ENCODE measurements around the gene PIEZO1. TPM values are rescaled to one million over a fixed set of nuclear protein-coding genes. Genes with fewer than 3 reads are reported as not detected.

The PIEZO1 gene
- polyA plus RNA-seq, 4 donors: 25.6 to 55.5 (median 32.9) TPM

DNA sequence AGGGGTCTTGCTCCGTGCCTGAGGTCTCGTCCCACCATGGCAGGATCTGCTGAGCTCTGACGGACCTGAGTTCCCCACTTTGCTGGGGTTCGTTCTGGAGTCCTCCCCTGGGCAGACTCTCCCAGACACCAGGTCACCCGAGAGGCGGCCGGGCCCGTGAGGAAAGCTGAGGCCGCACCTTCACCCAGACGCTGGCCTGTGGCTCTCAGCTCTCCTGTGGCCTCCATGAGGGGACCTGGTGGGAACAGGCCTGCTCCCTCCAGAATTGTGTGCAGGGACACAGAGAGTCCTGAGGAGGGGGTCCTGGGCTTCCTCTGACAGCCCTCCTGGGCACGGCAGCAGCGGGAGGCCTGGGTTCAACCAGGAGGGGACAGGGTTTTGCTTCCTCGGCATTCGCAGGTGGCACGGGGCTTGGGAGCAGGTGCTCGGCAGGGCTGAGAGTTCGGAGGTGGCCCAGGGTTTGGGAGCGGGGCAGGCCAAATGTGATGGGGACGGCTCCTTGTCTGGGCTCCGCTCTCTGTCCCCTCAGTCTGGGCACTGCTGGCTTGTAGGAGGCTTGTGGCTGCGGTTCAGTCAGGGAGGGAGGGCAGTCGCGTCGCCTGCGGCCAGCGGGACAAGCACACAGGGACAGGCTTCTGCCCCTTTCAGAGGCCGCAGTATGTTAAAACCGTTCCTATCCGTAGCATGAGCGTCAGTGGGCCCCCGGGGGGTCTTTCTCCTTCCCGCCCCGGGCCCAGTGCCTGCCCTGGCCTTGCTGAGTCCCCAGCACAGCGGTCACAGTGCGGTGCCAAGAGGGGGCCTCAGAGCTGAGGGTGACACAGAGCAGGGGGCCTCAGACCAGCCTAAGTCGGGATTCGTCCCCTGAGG, 90.6 kb downstream of the PIEZO1 start:
- no peak for DNase-seq (ENCODE audit: low read depth in 4 of 4, low spot score in 3 of 4)

DNA sequence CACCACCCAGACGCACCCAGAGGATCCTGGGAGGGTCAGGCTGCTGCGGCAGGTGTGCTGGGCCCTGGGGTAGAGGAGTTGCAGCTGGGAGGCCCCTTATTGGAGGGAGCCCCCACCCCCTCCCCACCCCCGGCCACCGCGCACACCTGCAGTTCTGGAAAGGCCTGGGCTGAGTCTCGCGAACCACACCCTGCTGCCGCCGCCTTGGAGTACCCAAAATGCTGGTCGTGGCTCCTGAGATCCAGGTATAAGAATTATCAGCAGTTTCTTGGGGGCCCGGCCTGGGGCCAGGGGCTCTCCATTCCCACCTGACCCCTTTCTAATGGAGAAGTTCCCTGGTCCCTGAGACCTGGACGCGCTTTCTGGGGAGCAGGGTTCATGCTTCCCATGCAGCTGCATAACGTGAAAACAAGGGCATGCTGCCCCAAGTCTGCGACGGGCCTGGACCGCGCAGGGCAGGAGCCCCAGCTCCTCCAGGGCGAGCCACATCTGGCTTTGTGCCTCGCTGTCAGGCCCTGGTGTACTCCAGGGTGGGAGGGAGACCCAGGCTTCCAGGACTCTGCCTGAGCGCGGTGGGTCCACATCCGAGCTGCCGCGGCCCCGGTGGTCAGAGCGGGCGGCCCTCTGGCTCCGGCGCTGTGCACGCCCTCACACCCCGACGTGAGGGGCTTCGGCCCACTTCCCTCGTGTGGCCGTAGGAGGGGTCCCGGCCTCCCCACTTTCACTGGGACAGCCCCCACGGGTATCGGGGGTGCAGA, 91.4 kb downstream of the PIEZO1 start:
- no peak for DNase-seq (ENCODE audit: low read depth in 4 of 4, low spot score in 3 of 4)

- DNase-seq (ENCODE audit: low read depth in 4 of 4, low spot score in 3 of 4): no peak
These were observed 92.2 kb downstream of the PIEZO1 start for GRCh38 chr16:88692861-88693260.

- DNase-seq (ENCODE audit: low read depth in 4 of 4, low spot score in 3 of 4): no peak
These were observed 93.0 kb downstream of the PIEZO1 start for GRCh38 chr16:88691924-88692560.

- no peak for DNase-seq (ENCODE audit: low read depth in 4 of 4, low spot score in 3 of 4)
These were observed 93.7 kb downstream of the PIEZO1 start for GRCh38 chr16:88691129-88691813.

GRCh38 chr16:88690341-88691128, 94.5 kb downstream of the PIEZO1 start:
- DNase-seq (ENCODE audit: low read depth in 4 of 4, low spot score in 3 of 4): no peak

- DNase-seq (ENCODE audit: low read depth in 4 of 4, low spot score in 3 of 4): no peak
These were observed 96.8 kb downstream of the PIEZO1 start for GRCh38 chr16:88688013-88688778.

GRCh38 chr16:88687676-88688012, 97.4 kb downstream of the PIEZO1 start:
- DNase-seq (ENCODE audit: low read depth in 4 of 4, low spot score in 3 of 4): no peak

- no peak for DNase-seq (ENCODE audit: low read depth in 4 of 4, low spot score in 3 of 4)
These were observed 97.8 kb downstream of the PIEZO1 start for GRCh38 chr16:88687254-88687576.

- DNase-seq (ENCODE audit: low read depth in 4 of 4, low spot score in 3 of 4): peak in 2 of 4 donors; percentile 47 to 55
These were observed 98.4 kb downstream of the PIEZO1 start, which contains the start of gene SNAI3 for GRCh38 chr16:88686439-88687253. TSS of gene SNAI3 (minus strand) at chr16:88686507. CDS start at chr16:88686406, 101 bp downstream.

DNA sequence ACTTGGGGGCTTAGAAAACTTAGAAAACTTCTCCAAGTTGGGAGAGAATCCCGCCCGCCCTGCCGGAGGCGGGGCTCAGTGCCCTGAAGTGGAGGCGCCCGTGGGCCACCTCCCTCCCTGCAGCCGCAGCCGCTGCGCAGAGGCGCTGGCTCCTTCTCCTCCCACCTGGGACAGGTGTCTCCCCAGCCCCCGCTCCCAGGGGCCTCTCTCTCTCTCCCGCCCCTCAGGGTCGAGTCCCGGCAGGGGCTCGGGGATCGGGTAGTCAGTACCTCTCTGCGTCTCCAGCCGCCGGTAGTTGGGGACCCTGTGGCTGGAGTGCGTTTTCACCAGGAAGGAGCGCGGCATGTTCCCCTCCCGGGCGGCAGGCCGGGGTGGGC, 99.0 kb downstream of the PIEZO1 start:
- no peak for DNase-seq (ENCODE audit: low read depth in 4 of 4, low spot score in 3 of 4)

- no peak for DNase-seq (ENCODE audit: low read depth in 4 of 4, low spot score in 3 of 4)
These were observed 99.6 kb downstream of the PIEZO1 start for GRCh38 chr16:88685156-88686061.

- DNase-seq (ENCODE audit: low read depth in 4 of 4, low spot score in 3 of 4): no peak
These were observed 100.4 kb downstream of the PIEZO1 start for GRCh38 chr16:88684569-88685155.

GRCh38 chr16:88681709-88682451, 103.1 kb downstream of the PIEZO1 start:
- DNase-seq (ENCODE audit: low read depth in 4 of 4, low spot score in 3 of 4): no peak

GRCh38 chr16:88681084-88681680, 103.8 kb downstream of the PIEZO1 start:
- DNase-seq (ENCODE audit: low read depth in 4 of 4, low spot score in 3 of 4): no peak

- no peak for DNase-seq (ENCODE audit: low read depth in 4 of 4, low spot score in 3 of 4)
These were observed 104.4 kb downstream of the PIEZO1 start for GRCh38 chr16:88680554-88681083.

All from right renal pelvis (tissue), 4 donors.